GM10847 (cell line): ENCODE data around the gene KRTAP2-1.
"Not testable (repeated sequence)": the region's sequence is repeated elsewhere in the genome, so short reads cannot be mapped to it uniquely, and the experiment has no call there.

Experiments
- POLR2A ChIP-seq: IDR thresholded peaks from 2 replicates; pipeline ENCODE4 v1.6.1; 2011; ENCODE audit not compliant: insufficient read length; ENCODE audit errors: extremely low read depth

KRTAP2-1 gene, protein sequence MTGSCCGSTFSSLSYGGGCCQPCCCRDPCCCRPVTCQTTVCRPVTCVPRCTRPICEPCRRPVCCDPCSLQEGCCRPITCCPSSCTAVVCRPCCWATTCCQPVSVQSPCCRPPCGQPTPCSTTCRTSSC

DNA sequence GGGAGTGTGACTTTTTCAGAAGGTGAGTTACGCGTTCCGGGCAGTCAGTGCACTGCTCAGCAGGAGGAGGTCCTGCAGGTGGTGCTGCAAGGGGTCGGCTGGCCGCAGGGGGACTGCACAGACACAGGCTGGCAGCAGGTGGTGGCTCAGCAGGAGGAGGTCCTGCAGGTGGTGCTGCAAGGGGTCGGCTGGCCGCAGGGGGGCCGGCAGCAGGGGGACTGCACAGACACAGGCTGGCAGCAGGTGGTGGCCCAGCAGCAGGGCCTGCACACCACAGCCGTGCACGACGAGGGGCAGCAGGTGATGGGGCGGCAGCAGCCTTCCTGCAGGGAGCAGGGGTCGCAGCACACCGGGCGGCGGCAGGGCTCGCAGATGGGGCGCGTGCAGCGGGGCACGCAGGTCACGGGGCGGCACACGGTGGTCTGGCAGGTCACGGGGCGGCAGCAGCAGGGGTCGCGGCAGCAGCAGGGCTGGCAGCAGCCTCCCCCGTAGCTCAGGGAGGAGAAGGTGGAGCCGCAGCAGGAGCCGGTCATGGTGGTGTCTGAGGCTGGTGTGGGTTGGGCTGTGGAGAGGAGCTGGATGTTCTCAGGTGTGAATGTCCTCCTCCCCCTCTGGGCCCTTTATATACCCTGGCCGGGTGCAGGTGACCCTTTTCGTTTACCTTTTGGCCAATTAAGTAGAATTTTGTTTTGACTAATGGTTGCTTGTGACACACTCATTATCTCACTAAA is at the start of gene KRTAP2-1:
TSS of gene KRTAP2-1 (minus strand) at position 582 of the 731 bp plus-strand sequence. CDS start at position 533, 49 bp downstream.
- TF ChIP-seq POLR2A: not testable (repeated sequence)

DNA sequence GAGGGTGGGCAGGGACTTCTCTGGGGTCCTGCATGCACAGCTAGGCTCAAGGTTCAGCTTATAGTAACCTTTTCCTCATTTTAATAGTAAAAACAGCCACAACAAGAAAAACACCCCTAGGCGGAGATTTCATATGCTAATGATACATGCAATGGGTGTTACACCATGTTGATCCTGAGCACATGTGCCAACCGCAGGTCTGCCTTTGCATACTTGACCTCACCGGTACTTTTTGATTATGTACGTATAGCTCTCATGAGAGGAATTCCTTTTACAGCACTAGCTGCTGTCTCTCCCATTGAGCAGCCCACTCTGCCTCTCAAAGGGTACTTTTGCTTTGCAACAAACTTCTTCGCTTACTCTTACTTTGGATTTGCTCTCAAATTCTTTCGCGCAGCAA is 48.9 kb upstream of the KRTAP2-1 start:
- no peak for TF ChIP-seq POLR2A

DNA sequence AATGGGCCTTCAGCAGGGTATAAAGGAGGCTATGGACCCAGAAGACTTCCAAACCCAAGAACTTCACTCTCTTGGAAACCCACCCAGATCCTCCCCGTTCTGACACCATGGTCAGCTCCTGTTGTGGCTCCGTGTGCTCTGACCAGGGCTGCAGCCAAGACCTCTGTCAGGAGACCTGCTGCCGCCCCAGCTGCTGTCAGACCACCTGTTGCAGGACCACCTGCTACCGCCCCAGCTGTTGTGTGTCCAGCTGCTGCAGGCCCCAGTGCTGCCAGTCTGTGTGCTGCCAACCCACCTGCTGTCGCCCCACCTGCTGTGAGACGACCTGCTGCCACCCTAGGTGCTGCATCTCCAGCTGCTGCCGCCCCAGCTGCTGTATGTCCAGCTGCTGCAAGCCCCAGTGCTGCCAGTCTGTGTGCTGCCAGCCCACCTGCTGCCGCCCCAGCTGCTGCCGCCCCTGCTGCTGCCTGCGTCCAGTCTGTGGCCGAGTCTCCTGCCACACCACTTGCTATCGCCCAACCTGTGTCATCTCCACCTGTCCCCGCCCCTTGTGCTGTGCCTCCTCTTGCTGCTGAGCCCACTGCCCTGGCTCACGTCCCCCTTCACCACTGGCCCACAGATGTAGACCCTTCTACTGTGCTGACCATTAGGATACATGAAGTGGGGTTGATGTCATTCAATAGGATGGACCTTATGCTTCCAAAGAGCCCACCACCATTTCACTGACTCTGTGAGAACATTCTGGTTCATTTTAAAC is 37.2 kb upstream of the KRTAP2-1 start, which contains the start of gene KRTAP4-7:
TSS of gene KRTAP4-7 (plus strand) at position 51 of the 757 bp plus-strand sequence. CDS start at position 108, 57 bp downstream.
- TF ChIP-seq POLR2A: not testable (repeated sequence)

DNA sequence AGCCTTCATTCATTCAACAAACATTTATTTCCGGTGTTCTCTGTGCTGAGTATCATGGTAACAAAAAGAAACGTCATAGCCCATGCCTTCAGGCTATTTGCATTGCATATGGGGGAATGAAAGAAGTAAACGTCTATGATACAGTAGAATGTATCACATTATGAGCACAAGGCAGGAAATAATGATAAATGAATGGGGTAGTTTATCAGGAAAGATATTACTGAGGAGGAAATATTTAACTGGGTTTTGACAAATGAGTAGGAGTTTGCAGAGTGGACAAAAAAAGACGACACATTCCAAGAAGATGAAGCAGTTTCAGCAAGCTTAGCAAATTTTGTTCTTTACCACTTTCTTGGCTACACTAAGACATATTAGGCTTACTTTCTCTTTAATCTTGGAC is 35.5 kb upstream of the KRTAP2-1 start:
- no peak for TF ChIP-seq POLR2A

DNA sequence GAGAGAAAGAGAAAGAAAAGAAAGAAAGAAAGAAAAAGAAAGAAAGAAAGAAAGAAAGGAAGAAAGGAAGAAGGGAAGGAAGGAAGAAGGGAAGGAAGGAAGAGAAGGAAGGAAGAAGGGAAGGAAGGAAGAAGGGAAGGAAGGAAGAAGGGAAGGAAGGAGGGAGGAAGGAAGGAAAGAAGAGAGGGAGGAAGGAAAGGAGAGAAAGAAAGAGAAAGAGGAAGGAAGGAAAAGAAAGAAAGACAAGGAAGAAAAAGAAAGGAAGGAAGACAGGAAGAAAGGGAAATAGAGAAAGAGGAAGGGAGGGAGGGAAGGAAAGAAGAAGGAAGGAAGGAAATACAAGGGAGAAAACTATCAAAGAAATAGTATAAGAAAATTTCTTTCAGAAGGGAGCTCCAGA is 29.7 kb upstream of the KRTAP2-1 start:
- TF ChIP-seq POLR2A: no peak

DNA sequence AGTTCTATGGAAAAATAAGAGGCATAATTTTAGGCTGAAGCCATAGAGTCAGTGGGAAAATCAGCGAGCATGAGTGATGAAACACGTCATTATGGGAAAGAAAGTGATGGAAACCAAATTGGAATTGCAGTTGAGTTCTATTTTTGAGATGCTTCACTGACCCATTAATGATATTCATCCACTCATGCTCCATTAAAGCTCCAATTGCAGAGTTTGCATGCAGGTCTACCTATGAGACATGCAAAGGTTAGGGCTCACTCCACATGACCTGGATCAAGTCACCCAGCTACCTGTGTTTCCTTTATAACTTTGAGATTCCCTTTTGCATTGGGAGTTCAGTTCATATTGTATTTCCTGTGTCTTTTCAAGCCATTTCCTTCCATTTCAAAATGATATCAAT is 26.6 kb upstream of the KRTAP2-1 start:
- no peak for TF ChIP-seq POLR2A

DNA sequence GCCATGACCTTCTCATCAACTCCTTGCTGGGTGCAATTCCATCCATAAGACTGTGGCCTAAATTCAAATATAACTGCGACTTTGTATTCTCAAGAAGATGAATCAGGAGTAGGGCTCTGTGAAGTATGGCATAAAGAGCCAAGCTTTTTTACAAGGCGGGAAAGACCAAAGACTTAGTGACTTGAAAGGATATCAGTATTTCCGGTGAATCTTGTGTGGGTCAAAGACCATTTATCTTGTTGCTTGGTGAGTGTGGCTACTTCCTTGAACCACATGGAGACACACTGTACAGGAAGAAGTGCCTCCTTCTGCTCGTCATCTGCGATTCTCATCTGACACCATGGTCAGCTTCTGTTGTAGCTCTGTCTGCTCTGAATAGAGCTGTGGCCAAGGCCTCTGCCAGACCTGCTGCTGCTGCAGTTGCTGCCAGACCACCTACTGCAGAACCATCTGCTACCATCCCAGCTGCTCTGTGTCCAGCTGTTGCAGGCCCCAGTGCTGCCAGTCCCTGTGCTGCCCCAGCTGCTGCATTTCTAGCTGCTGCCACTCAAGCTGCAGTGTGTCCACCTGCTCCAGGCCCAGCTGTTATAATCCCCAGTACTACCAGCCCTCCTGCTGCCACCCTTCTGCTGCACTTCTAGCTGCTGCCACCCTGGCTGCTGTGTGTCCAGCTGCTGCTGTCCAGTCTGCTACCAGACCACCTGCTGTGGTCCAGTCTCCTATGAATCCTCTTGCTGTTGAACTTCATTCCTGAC is 24.7 kb upstream of the KRTAP2-1 start:
- no peak for TF ChIP-seq POLR2A

DNA sequence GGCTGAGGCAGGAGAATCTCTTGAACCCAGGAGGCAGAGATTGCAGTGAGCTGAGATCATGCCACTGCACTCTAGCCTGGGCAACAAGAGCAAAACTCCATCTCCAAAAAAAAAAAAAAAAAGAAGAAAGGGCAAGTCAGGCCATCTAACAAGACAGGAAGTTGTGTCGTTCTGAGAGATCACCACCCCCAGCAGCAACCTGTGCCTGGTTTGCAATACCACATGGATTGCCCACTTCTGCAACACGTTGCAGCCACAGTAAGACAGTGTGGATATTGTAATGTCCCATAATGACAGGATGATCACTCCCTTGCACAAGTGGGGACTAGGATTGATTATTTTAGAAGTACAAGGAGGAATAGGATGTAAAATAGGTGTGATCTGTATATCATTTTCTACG is 21.9 kb upstream of the KRTAP2-1 start:
- TF ChIP-seq POLR2A: no peak

DNA sequence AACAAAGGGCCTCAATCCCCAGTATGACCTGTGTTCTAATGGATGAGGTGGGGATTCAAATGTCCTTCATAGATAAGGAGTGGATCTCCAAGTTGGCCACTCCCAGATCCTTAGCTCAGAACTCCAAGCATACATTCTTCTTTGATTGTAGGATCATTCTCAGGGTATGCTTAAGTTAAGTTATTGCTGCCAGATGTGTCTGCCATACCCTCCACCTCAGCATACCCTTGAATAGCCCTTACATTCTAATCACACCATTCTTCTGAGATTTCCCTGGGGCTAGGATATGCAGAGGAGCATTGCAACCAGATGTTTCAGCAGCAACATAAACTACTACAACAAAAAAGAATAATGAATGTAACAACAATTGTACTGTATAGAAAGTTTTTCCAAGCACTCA is 20.2 kb upstream of the KRTAP2-1 start:
- no peak for TF ChIP-seq POLR2A

DNA sequence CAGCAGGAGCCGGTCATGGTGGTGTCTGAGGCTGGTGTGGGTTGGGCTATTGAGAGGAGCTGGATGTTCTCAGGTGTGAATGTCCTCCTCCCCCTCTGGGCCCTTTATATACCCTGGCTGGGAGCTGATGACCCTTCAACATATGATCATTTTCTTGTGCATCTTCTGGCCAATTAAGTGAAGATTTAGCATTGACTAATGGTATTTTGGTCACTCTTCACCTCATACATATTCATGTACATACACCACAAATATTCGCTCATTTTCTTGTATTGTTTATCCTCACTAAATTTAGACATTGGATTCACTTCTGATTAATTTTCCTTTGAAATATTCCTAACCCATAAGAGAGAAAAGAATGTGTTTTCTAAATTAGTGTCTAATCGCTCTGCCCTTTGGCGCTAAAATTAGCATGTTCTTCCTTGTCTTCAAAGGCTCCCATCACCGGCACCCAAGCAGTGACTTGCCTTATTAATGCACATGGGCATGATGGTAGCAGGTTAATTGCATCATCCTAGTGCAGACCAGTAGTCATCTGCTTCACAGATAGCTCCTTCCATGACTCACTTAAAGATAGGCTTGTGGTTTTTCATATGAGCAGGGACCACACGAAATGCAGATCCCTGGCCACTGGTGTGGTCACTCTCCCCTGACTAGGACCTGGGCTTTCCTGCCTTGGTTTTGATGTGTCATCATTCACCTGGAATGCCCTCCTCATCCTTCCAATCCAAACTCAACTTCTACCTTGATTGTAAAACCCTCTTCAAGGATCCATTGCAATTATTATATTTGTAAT is 18.9 kb upstream of the KRTAP2-1 start, which contains the start of gene KRTAP2-4:
TSS of gene KRTAP2-4 (minus strand) at position 51 of the 796 bp plus-strand sequence. CDS start at position 17, 34 bp downstream.
- TF ChIP-seq POLR2A: no peak

DNA sequence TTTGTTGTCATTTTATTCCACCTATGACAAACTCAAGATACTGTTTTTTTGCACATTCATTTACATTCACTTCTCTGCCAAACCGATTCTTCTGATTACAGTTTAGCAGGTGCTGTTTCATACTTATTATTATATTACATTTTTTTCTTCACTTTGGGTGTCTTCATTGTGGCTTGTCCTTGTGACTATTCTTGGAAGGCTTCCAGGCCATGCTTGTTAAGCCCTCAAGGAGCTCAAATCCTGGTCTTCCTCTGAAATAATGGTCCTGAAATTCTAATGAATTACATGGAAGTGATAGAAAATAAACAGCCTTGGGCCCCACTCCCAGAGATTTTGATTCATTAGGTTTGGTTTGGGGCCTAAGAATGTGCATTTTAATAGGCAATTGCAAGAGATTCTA is 17.2 kb upstream of the KRTAP2-1 start:
- TF ChIP-seq POLR2A: no peak

DNA sequence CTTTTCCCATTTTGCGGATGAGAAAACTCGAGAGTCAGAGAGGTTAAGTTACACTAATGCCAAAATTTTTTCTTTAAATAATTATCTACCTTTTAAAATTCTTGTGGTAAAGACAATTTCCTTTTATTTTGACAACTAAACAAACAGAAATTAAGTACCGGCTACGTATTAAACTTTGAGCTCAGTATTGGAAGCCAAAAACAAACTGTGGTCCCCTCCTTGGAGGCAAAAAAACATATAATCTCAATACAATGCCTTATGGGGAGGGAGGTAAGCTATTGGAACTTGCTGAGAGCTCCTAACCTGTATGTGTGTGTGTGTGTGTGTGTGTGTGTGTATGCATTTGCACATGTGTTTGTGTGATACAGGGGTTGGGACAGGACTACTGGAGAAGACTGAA is 16.3 kb upstream of the KRTAP2-1 start:
- TF ChIP-seq POLR2A: no peak

DNA sequence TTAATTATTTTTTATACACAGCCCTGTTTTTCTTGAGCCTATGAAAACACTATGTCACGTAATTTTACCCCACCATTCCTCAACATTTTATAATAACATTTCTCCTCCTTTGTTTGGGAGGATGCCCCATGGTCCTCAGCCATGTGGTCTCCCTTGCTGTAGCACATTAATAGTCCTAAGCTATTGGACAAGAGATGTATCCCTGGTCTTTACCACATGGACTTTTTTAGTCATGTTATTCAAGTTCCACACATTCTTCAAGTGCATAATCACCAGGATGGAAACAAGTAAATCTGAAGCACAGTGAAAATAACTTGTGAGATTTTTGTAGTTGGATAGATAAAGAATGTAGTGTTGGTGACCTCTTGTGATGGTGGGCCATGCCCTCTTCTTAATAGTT is 14.8 kb upstream of the KRTAP2-1 start:
- TF ChIP-seq POLR2A: no peak

DNA sequence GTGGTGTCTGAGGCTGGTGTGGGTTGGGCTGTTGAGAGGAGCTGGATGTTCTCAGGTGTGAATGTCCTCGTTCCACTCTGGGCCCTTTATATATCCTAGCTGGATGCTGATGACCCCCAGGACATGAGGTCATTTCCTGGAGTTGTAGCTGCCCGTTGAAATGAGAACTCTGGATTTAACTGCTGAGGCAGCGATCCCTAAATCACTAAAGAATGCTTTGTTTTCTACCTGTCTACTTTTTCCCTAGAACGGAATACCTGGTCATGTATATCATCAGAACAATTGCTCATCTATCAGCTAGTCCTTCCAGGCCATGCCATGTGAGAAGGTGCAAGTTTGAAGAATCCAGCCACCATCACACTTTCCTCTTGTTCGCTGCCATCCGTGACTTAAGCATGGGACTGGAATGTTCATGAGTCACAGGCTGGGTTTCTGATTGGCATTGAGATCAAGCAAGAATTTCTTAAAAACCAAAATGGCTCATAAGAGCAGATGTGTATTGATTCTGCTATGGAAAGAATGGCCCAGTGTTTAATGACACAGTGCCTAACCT is 13.0 kb upstream of the KRTAP2-1 start, which contains the start of gene KRTAP2-3:
TSS of gene KRTAP2-3 (minus strand) at position 63 of the 553 bp plus-strand sequence. CDS start 64 bp downstream, outside the sequence.
- no peak for TF ChIP-seq POLR2A
